ENCODE results near the gene C1orf146.

DNA sequence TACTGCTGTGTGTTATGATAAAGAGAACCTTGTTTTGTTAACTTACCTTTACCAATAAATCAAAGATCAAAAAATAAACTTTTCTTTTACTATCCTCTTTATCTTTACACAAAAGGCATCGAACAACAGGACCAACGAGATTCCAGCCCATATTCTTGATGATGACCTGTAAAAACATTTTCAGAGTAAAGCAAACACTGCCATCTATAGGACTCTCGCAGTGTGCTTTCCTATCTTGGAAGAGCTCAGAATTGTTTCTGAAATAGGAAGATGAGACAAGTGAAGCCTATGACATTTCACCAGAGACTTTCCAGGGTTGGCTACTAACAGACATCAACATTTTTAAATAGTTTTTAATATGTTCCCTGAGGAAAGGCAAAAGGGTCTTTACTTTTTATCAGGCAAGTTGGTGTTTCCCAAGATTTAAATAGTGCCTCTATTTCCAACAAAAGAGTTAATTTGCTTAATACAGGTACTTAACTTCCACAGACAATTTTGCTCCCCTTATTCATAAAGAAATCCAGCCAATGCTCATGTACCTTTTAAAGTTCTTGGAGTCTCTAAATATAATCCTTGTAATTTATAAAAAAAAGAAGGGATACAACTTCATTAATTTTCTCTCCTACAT, 73.8 kb downstream of the C1orf146 start:
- TF ChIP-seq CTCF (conservative IDR thresholded peaks at IDR 0.05; ENCODE audit: low read depth, low read length) (peak; percentile 89), EZH2 (IDR thresholded peaks at IDR 0.05; ENCODE audit: low read length, unreplicated experiment) (no peak)
